ENCODE results near the gene NEMP2. TPM values are rescaled to one million over a fixed set of nuclear protein-coding genes. Genes with fewer than 3 reads are reported as not detected.

NEMP2 gene
- total and polyA plus RNA-seq, 2 donors from 2014 or later = 2.3 to 5.2 TPM

DNA sequence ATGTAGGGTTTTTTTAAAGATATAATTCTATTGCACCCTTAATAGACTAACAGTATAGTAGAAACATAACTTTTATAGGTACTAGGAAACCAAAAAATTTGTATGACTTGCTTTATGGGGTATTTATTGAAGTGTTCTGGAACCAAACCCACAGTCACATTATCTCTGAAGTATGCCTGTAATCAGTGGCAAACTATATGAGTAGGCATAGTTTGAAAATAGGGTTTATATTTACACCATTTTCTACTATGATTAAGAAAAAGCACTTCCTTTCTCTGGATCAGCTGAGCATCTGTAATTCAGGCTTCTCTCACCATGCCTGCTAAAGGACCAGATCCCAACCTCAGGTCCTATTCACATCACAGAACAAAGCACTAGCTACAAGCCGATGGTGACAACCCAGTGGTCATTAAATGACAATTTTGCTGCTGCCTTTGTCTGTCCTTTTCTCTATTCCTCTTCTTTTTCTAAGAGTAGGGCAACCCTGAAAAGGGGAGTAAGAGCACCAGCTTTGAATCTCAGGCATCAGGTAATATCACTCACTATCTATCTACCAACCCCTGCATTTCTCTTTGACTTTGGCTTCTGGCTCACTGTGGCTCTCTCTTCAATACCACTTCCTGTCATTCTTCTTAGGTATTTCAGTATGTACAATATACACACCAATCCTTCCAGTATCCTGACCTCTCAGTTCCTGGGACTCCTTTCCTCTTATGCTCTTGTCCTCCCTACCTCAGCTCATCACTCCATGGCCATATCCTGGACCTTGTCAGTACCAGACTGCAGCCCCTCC lies 14.4 kb downstream of the NEMP2 start:
- intact Hi-C loops (cut with DNase I) = no loop called here
- H3K27me3 ChIP-seq (ENCODE audit: control insufficient read depth, insufficient read depth, low read length) = no peaks in the 10 kb centered on the region
- H3K36me3 ChIP-seq (ENCODE audit: control insufficient read depth in 2 of 3, insufficient read depth in 3 of 3, low read length in 3 of 3) = no peaks in the 10 kb centered on the region
- H3K9ac ChIP-seq (ENCODE audit: low read length in 3 of 3) = no peak overlapping the region
- H3K4me3 ChIP-seq (ENCODE audit: low read length in 3 of 3) = no peak overlapping the region
- H3K4me1 ChIP-seq (ENCODE audit: control insufficient read depth in 2 of 3, insufficient read depth in 2 of 3, low read depth in 1 of 3, low read length in 3 of 3) = no peaks in the 10 kb centered on the region
- H3K27ac ChIP-seq (ENCODE audit: low read depth in 2 of 2, low read length in 2 of 2) = no peak overlapping the region
- no peak for FAIRE-seq
- TF ChIP-seq, protein P1, sequence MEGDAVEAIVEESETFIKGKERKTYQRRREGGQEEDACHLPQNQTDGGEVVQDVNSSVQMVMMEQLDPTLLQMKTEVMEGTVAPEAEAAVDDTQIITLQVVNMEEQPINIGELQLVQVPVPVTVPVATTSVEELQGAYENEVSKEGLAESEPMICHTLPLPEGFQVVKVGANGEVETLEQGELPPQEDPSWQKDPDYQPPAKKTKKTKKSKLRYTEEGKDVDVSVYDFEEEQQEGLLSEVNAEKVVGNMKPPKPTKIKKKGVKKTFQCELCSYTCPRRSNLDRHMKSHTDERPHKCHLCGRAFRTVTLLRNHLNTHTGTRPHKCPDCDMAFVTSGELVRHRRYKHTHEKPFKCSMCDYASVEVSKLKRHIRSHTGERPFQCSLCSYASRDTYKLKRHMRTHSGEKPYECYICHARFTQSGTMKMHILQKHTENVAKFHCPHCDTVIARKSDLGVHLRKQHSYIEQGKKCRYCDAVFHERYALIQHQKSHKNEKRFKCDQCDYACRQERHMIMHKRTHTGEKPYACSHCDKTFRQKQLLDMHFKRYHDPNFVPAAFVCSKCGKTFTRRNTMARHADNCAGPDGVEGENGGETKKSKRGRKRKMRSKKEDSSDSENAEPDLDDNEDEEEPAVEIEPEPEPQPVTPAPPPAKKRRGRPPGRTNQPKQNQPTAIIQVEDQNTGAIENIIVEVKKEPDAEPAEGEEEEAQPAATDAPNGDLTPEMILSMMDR (IDR thresholded peaks at IDR 0.05; ENCODE audit: borderline replicate concordance, extremely low read depth, insufficient read depth) = no peak
- H3K9me3 ChIP-seq (ENCODE audit: control insufficient read depth in 2 of 3, insufficient read depth in 1 of 3, low read length in 3 of 3) = no peaks in the 10 kb centered on the region
- no peak for DNase-seq

DNA sequence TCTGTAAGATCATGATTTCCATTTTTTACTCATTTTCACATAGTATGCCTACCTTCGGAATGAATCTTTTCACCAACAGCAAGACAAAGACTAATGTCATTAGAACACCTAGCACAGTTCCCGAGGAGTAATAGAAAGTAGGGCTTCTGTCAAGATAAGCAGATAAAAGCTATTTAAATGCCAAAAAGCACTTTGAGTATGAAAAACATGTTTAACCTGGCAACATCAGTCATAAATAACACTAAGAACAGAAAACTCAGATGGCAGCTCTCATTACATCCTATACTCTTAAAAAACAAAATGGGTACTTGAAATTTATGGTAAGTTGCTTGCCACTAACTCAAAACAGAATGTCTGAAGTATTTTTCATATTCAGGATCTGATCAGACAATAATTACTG lies 17.1 kb downstream of the NEMP2 start:
- no peak for DNase-seq
- H3K4me3 ChIP-seq (ENCODE audit: low read length in 3 of 3) = no peak overlapping the region
- H3K9me3 ChIP-seq (ENCODE audit: control insufficient read depth in 2 of 3, insufficient read depth in 1 of 3, low read length in 3 of 3) = no peaks in the 10 kb centered on the region
- intact Hi-C loops (cut with DNase I) = no loop called here
- FAIRE-seq = no peak
- no peak overlapping the region for H3K27ac ChIP-seq (ENCODE audit: low read depth in 2 of 2, low read length in 2 of 2)
- no peaks in the 10 kb centered on the region for H3K36me3 ChIP-seq (ENCODE audit: control insufficient read depth in 2 of 3, insufficient read depth in 3 of 3, low read length in 3 of 3)
- no peaks in the 10 kb centered on the region for H3K4me1 ChIP-seq (ENCODE audit: control insufficient read depth in 2 of 3, insufficient read depth in 2 of 3, low read depth in 1 of 3, low read length in 3 of 3)
- TF ChIP-seq, protein P1 (IDR thresholded peaks at IDR 0.05; ENCODE audit: borderline replicate concordance, extremely low read depth, insufficient read depth) = no peak
- no peak overlapping the region for H3K9ac ChIP-seq (ENCODE audit: low read length in 3 of 3)
- no peaks in the 10 kb centered on the region for H3K27me3 ChIP-seq (ENCODE audit: control insufficient read depth, insufficient read depth, low read length)

DNA sequence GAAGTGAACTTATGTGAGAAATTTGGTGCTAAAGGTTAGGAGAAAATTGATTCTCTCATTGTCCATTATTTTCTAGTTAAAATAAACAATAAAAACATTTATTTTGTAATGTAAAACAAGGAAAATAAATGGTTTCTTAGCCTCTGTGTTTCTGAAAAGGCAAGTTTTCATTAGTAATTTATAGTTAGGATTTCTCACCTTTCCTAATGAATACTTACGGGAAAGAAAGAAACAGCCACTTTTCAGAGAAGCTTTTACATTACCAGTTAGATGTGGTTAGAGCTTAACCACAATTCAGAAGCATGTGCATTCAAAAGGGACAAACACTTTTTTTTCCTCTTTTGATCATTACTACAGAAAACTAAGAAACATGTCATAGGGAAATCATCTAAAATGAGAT lies 18.8 kb downstream of the NEMP2 start:
- no peaks in the 10 kb centered on the region for H3K9me3 ChIP-seq (ENCODE audit: control insufficient read depth in 2 of 3, insufficient read depth in 1 of 3, low read length in 3 of 3)
- FAIRE-seq (no peak), DNase-seq (no peak)
- TF ChIP-seq, protein P1 (IDR thresholded peaks at IDR 0.05; ENCODE audit: borderline replicate concordance, extremely low read depth, insufficient read depth) = no peak
- no peak overlapping the region for H3K4me3 ChIP-seq (ENCODE audit: low read length in 3 of 3)
- no peaks in the 10 kb centered on the region for H3K36me3 ChIP-seq (ENCODE audit: control insufficient read depth in 2 of 3, insufficient read depth in 3 of 3, low read length in 3 of 3)
- H3K27ac ChIP-seq (ENCODE audit: low read depth in 2 of 2, low read length in 2 of 2) = no peak overlapping the region
- H3K4me1 ChIP-seq (ENCODE audit: control insufficient read depth in 2 of 3, insufficient read depth in 2 of 3, low read depth in 1 of 3, low read length in 3 of 3) = no peaks in the 10 kb centered on the region
- no peak overlapping the region for H3K9ac ChIP-seq (ENCODE audit: low read length in 3 of 3)
- intact Hi-C loops (cut with DNase I) = no loop called here
- no peaks in the 10 kb centered on the region for H3K27me3 ChIP-seq (ENCODE audit: control insufficient read depth, insufficient read depth, low read length)

All from kidney (tissue), 14 donors.